ENCODE results near the gene SUN2. TPM values are rescaled to one million over a fixed set of nuclear protein-coding genes. Genes with fewer than 3 reads are reported as not detected.

SUN2 gene
- total and polyA plus RNA-seq, 7 experiments from 2014 or later: 397 to 977 (median 558) TPM

DNA sequence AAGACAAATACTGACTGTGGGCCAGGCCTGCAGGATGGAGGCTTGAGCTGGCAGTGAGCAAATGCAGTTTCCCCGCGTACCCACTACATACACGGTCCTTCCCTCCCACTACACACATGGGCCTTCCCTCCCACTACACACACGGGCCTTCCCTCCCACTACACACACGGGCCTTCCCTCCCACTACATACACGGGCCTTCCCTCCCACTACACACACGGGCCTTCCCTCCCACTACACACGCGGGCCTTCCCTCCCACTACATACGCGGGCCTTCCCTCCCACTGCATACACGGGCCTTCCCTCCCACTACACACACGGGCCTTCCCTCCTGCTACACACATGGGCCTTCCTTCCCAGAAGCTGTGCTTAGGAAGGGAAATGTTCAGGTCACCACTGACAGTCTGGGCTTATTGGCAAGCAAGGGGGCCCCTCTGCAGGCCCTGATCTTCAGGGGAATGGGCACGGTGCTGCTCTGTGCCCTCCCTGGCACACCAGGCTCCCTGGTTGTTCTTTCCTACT, 27.4 kb upstream of the SUN2 start:
- intact Hi-C loops (cut with micrococcal nuclease): no loop called here
- Mint-ChIP-seq H3K27ac (peak overlapping the region in 1 of 9 donors; percentile 64), H3K4me1 (peaks cover 0 to 18% (median 7%) of the 10 kb centered on the region in 7 donors), H3K27me3 (no peaks in the 10 kb centered on the region), H3K9me3 (no peaks in the 10 kb centered on the region), H3K4me3 (no peak overlapping the region), H3K36me3 (peaks cover 0 to 41% (median 12%) of the 10 kb centered on the region in 5 donors)
- no peaks in the 10 kb centered on the region for H3K27me3 ChIP-seq (ENCODE audit: control insufficient read depth in 2 of 2, insufficient read depth in 2 of 2, low read length in 2 of 2)
- ATAC-seq (no peak), DNase-seq (no peak)
- H3K27ac ChIP-seq (ENCODE audit: low read depth, low read length): no peak overlapping the region
- CTCF ChIA-PET: interaction anchor here (0.7 to 0.8 kb wide), 2 partner anchors 14 to 98 kb away, joined by 3 read pairs; no protein-coding TSS in a partner anchor
- H3K9me3 ChIP-seq (ENCODE audit: control insufficient read depth in 2 of 3, low read length in 3 of 3): no peaks in the 10 kb centered on the region
- H3K36me3 ChIP-seq (ENCODE audit: control insufficient read depth in 2 of 3, insufficient read depth in 3 of 3, low read length in 3 of 3): peaks cover 0 to 41% (median 0%) of the 10 kb centered on the region in 3 experiments
- H3K4me3 ChIP-seq (ENCODE audit: low read length): no peak overlapping the region
- H3K4me1 ChIP-seq (ENCODE audit: control insufficient read depth in 2 of 2, insufficient read depth in 2 of 2, low read length in 2 of 2): no peaks in the 10 kb centered on the region
- POLR2A ChIA-PET: no interaction called here

GRCh38 chr22:38782402-38783094, 26.8 kb upstream of the SUN2 start:
- DNase-seq (no peak), ATAC-seq (peak; percentile 46)
- Mint-ChIP-seq H3K27ac (peak overlapping the region in 2 of 9 donors; percentile 23 to 53), H3K9me3 (no peaks in the 10 kb centered on the region), H3K4me1 (peaks cover 0 to 18% (median 7%) of the 10 kb centered on the region in 7 donors), H3K27me3 (no peaks in the 10 kb centered on the region), H3K36me3 (peaks cover 0 to 36% (median 12%) of the 10 kb centered on the region in 5 donors), H3K4me3 (no peak overlapping the region)
- Histone ChIP-seq H3K4me3 (ENCODE audit: low read length) (no peak overlapping the region), H3K9me3 (ENCODE audit: control insufficient read depth in 2 of 3, low read length in 3 of 3) (no peaks in the 10 kb centered on the region), H3K36me3 (ENCODE audit: control insufficient read depth in 2 of 3, insufficient read depth in 3 of 3, low read length in 3 of 3) (peaks cover 0 to 37% (median 0%) of the 10 kb centered on the region in 3 experiments), H3K27me3 (ENCODE audit: control insufficient read depth in 2 of 2, insufficient read depth in 2 of 2, low read length in 2 of 2) (no peaks in the 10 kb centered on the region), H3K4me1 (ENCODE audit: control insufficient read depth in 2 of 2, insufficient read depth in 2 of 2, low read length in 2 of 2) (no peaks in the 10 kb centered on the region), H3K27ac (ENCODE audit: low read depth, low read length) (no peak overlapping the region)
- POLR2A ChIA-PET: interaction anchor here (0.9 kb wide), 1 partner anchor 37 kb away, joined by 3 read pairs; no protein-coding TSS in a partner anchor
- CTCF ChIA-PET: interaction anchor here (0.7 to 0.8 kb wide), 2 partner anchors 14 to 99 kb away, joined by 3 read pairs; no protein-coding TSS in a partner anchor
- intact Hi-C loops (cut with micrococcal nuclease): no loop called here

DNA sequence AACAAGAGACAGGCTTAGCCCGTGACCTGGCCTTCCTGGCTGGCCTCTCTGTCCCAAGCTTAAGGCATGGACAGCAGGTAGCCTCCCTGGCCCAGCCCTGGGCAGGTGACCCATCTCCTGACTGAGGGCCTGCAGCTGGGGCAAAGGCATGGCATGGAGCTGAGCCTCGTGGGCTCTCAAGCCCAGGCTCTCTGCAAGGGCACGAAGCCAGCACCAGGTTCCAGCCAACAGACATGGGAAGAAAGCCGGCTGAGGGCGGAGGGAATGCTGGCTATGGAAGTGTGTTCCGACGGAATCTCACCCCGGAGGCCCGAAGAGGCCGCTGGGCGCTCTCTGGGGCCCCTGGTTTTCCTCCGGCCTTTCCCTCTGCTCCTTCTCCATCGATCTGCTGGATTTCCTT, 25.2 kb upstream of the SUN2 start:
- Mint-ChIP-seq H3K27ac (no peak overlapping the region), H3K4me3 (no peak overlapping the region), H3K27me3 (no peaks in the 10 kb centered on the region), H3K9me3 (no peaks in the 10 kb centered on the region), H3K36me3 (peaks cover 0 to 36% (median 12%) of the 10 kb centered on the region in 5 donors), H3K4me1 (peaks cover 0 to 18% (median 7%) of the 10 kb centered on the region in 7 donors)
- H3K9me3 ChIP-seq (ENCODE audit: control insufficient read depth in 2 of 3, low read length in 3 of 3): no peaks in the 10 kb centered on the region
- POLR2A ChIA-PET: no interaction called here
- H3K4me3 ChIP-seq (ENCODE audit: low read length): no peak overlapping the region
- no peak for DNase-seq
- intact Hi-C loops (cut with micrococcal nuclease): no loop called here
- peaks cover 0 to 34% (median 0%) of the 10 kb centered on the region in 3 experiments for H3K36me3 ChIP-seq (ENCODE audit: control insufficient read depth in 2 of 3, insufficient read depth in 3 of 3, low read length in 3 of 3)
- CTCF ChIA-PET: interaction anchor here (0.6 kb wide), 1 partner anchor 15 kb away, joined by 3 read pairs; no protein-coding TSS in a partner anchor
- H3K27ac ChIP-seq (ENCODE audit: low read depth, low read length): no peak overlapping the region
- no peak for ATAC-seq
- no peaks in the 10 kb centered on the region for H3K4me1 ChIP-seq (ENCODE audit: control insufficient read depth in 2 of 2, insufficient read depth in 2 of 2, low read length in 2 of 2)
- H3K27me3 ChIP-seq (ENCODE audit: control insufficient read depth in 2 of 2, insufficient read depth in 2 of 2, low read length in 2 of 2): no peaks in the 10 kb centered on the region

GRCh38 chr22:38777087-38777671, 21.4 kb upstream of the SUN2 start:
- no peaks in the 10 kb centered on the region for H3K9me3 ChIP-seq (ENCODE audit: control insufficient read depth in 2 of 3, low read length in 3 of 3)
- DNase-seq (no peak), ATAC-seq (no peak)
- H3K4me3 ChIP-seq (ENCODE audit: low read length): no peak overlapping the region
- no peaks in the 10 kb centered on the region for H3K27me3 Mint-ChIP-seq
- H3K27ac Mint-ChIP-seq: no peak overlapping the region
- ChIA-PET POLR2A (no interaction called here), CTCF (no interaction called here)
- H3K4me1 ChIP-seq (ENCODE audit: control insufficient read depth in 2 of 2, insufficient read depth in 2 of 2, low read length in 2 of 2): no peaks in the 10 kb centered on the region
- H3K9me3 Mint-ChIP-seq: no peaks in the 10 kb centered on the region
- intact Hi-C loops (cut with micrococcal nuclease): no loop called here
- H3K27me3 ChIP-seq (ENCODE audit: control insufficient read depth in 2 of 2, insufficient read depth in 2 of 2, low read length in 2 of 2): no peaks in the 10 kb centered on the region
- no peak overlapping the region for H3K27ac ChIP-seq (ENCODE audit: low read depth, low read length)
- H3K36me3 ChIP-seq (ENCODE audit: control insufficient read depth in 2 of 3, insufficient read depth in 3 of 3, low read length in 3 of 3): peaks cover 0 to 33% (median 0%) of the 10 kb centered on the region in 3 experiments
- H3K4me3 Mint-ChIP-seq: no peak overlapping the region
- peaks cover 0 to 12% (median 2%) of the 10 kb centered on the region in 7 donors for H3K4me1 Mint-ChIP-seq
- H3K36me3 Mint-ChIP-seq: peaks cover 0 to 28% (median 11%) of the 10 kb centered on the region in 5 donors

DNA sequence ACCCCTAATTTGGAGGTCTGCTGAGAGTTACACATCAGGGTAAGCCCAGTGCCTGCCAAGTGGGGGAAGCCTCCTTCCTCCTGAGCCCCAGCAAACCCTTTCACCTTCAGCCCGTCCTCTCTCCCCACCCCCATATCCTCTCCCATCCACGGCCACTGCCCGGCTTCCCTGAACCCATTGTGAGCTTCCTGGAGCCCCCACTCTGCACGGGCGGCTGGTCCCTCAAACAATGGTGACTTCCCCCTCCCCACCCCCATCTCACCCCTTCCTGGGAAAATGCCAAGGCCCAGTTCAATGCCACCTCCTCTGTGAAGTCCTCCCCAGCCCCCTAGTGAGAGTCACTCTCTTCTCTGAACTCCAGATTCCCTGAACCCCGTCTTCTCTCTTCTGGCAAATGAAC, 20.3 kb upstream of the SUN2 start:
- Histone ChIP-seq H3K9me3 (ENCODE audit: control insufficient read depth in 2 of 3, low read length in 3 of 3) (no peaks in the 10 kb centered on the region), H3K27me3 (ENCODE audit: control insufficient read depth in 2 of 2, insufficient read depth in 2 of 2, low read length in 2 of 2) (no peaks in the 10 kb centered on the region), H3K4me1 (ENCODE audit: control insufficient read depth in 2 of 2, insufficient read depth in 2 of 2, low read length in 2 of 2) (no peaks in the 10 kb centered on the region), H3K36me3 (ENCODE audit: control insufficient read depth in 2 of 3, insufficient read depth in 3 of 3, low read length in 3 of 3) (peaks cover 0 to 27% (median 0%) of the 10 kb centered on the region in 3 experiments), H3K4me3 (ENCODE audit: low read length) (no peak overlapping the region), H3K27ac (ENCODE audit: low read depth, low read length) (no peak overlapping the region)
- peaks cover 0 to 2% (median 0%) of the 10 kb centered on the region in 11 donors for H3K9me3 Mint-ChIP-seq
- DNase-seq: no peak
- H3K36me3 Mint-ChIP-seq: peaks cover 0 to 18% (median 4%) of the 10 kb centered on the region in 5 donors
- CTCF ChIA-PET: no interaction called here
- no peaks in the 10 kb centered on the region for H3K27me3 Mint-ChIP-seq
- H3K4me3 Mint-ChIP-seq: no peak overlapping the region
- no peak for ATAC-seq
- POLR2A ChIA-PET: interaction anchor here (0.7 kb wide), 1 partner anchor 102 kb away, joined by 3 read pairs; no protein-coding TSS in a partner anchor
- H3K4me1 Mint-ChIP-seq: peaks cover 0 to 12% (median 0%) of the 10 kb centered on the region in 7 donors
- H3K27ac Mint-ChIP-seq: peak overlapping the region in 1 of 9 donors; percentile 76
- intact Hi-C loops (cut with micrococcal nuclease): no loop called here

GRCh38 chr22:38775656-38776055, 19.9 kb upstream of the SUN2 start:
- peak overlapping the region in 2 of 9 donors; percentile 67 to 76 for H3K27ac Mint-ChIP-seq
- Histone ChIP-seq H3K4me3 (ENCODE audit: low read length) (no peak overlapping the region), H3K27ac (ENCODE audit: low read depth, low read length) (no peak overlapping the region), H3K36me3 (ENCODE audit: control insufficient read depth in 2 of 3, insufficient read depth in 3 of 3, low read length in 3 of 3) (peaks cover 0 to 23% (median 0%) of the 10 kb centered on the region in 3 experiments), H3K27me3 (ENCODE audit: control insufficient read depth in 2 of 2, insufficient read depth in 2 of 2, low read length in 2 of 2) (no peaks in the 10 kb centered on the region), H3K4me1 (ENCODE audit: control insufficient read depth in 2 of 2, insufficient read depth in 2 of 2, low read length in 2 of 2) (no peaks in the 10 kb centered on the region), H3K9me3 (ENCODE audit: control insufficient read depth in 2 of 3, low read length in 3 of 3) (no peaks in the 10 kb centered on the region)
- no peak overlapping the region for H3K4me3 Mint-ChIP-seq
- DNase-seq: no peak
- H3K36me3 Mint-ChIP-seq: peaks cover 0 to 18% (median 4%) of the 10 kb centered on the region in 5 donors
- POLR2A ChIA-PET: interaction anchor here (0.7 kb wide), 1 partner anchor 102 kb away, joined by 3 read pairs; no protein-coding TSS in a partner anchor
- H3K4me1 Mint-ChIP-seq: peaks cover 0 to 12% (median 0%) of the 10 kb centered on the region in 7 donors
- H3K9me3 Mint-ChIP-seq: peaks cover 0 to 2% (median 0%) of the 10 kb centered on the region in 11 donors
- no peaks in the 10 kb centered on the region for H3K27me3 Mint-ChIP-seq
- intact Hi-C loops (cut with micrococcal nuclease): no loop called here
- no peak for ATAC-seq
- CTCF ChIA-PET: no interaction called here
